DMS 273 (cell line): ENCODE measurements around the gene KRTAP1-1.
A peak's percentile ranks its signal among the peaks of the same experiment; 100 is the strongest.
"Not testable (repeated sequence)": the region's sequence is repeated elsewhere in the genome, so short reads cannot be mapped to it uniquely, and the experiment has no call there.

ENCODE experiments used
- DNase-seq: peaks from one replicate; lab custom pipeline; 2025; ENCODE audit not compliant: unreplicated experiment; lab: John Stamatoyannopoulos, UW

KRTAP1-1 gene, protein sequence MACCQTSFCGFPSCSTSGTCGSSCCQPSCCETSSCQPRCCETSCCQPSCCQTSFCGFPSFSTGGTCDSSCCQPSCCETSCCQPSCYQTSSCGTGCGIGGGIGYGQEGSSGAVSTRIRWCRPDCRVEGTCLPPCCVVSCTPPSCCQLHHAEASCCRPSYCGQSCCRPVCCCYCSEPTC

GRCh38 chr17:41040783-41041571 is at the start of gene KRTAP1-1:
TSS of gene KRTAP1-1 (minus strand) at chr17:41041450. CDS start at chr17:41041397, 53 bp downstream.
- peak; percentile 85 for DNase-seq

DNA sequence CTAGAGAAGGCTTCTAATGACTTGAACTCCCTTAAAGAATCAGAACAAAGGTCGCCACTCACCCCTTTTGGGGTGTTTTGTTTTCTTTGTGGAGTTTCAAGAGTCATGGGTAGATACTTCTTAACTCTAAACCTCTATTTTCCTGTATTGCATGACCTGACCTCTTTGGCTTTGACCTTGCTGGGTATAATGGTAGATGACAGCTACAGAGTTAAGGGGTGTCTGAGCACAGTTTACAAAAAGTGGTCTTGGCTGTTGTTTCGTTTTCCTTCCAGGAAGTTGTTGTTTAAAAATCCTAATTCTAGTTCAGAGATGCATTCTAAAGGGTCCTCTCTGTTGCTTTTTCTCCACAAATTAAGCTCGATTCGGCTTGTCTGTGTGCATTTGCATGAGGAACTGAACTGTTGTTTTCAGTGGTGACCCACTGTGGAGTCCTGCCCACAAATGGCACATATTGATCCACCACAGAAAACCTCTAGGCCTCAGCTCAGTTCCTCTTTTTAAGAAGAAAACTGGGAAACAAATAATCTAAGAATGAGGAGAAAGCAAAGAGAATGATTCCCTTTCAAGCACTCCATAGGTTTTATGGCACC is 47.6 kb upstream of the KRTAP1-1 start:
- not testable (repeated sequence) for DNase-seq

- not testable (repeated sequence) for DNase-seq
Observed at GRCh38 chr17:41084100-41084856, 43.0 kb upstream of the KRTAP1-1 start, which contains the start of gene KRTAP4-7. TSS of gene KRTAP4-7 (plus strand) at chr17:41084150. CDS start at chr17:41084207, 57 bp downstream.

DNA sequence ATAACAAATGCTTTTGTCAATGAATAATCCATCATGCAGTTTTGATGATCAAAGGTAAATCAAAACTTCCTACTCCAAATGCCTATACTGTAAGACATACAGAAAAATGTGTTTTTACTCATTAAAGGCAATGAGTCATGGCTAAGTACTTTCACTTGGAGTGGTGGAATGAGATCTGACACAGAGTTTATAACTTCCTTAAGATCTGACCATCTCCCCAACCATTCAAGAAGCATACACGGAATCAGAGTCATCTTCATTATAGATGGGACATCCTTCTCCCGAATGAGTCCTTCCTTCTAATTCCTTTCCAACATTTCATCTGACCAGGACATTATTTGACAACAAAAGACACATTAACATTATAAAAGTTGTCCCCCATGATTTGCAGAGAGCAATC is 42.2 kb upstream of the KRTAP1-1 start:
- not testable (repeated sequence) for DNase-seq

- DNase-seq, result no peak
Observed at GRCh38 chr17:41082626-41083025, 41.4 kb upstream of the KRTAP1-1 start.

DNA sequence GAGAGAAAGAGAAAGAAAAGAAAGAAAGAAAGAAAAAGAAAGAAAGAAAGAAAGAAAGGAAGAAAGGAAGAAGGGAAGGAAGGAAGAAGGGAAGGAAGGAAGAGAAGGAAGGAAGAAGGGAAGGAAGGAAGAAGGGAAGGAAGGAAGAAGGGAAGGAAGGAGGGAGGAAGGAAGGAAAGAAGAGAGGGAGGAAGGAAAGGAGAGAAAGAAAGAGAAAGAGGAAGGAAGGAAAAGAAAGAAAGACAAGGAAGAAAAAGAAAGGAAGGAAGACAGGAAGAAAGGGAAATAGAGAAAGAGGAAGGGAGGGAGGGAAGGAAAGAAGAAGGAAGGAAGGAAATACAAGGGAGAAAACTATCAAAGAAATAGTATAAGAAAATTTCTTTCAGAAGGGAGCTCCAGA is 35.5 kb upstream of the KRTAP1-1 start:
- DNase-seq, result no peak

- no peak for DNase-seq
Observed at GRCh38 chr17:41073676-41074075, 32.4 kb upstream of the KRTAP1-1 start.

GRCh38 chr17:41071606-41072360 is 30.5 kb upstream of the KRTAP1-1 start:
- peak; percentile 70 for DNase-seq

DNA sequence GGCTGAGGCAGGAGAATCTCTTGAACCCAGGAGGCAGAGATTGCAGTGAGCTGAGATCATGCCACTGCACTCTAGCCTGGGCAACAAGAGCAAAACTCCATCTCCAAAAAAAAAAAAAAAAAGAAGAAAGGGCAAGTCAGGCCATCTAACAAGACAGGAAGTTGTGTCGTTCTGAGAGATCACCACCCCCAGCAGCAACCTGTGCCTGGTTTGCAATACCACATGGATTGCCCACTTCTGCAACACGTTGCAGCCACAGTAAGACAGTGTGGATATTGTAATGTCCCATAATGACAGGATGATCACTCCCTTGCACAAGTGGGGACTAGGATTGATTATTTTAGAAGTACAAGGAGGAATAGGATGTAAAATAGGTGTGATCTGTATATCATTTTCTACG is 27.8 kb upstream of the KRTAP1-1 start:
- DNase-seq, result no peak

- DNase-seq, result no peak
Observed at GRCh38 chr17:41067281-41067680, 26.0 kb upstream of the KRTAP1-1 start.

GRCh38 chr17:41065829-41066624 is 24.8 kb upstream of the KRTAP1-1 start, which contains the start of gene KRTAP2-4:
TSS of gene KRTAP2-4 (minus strand) at chr17:41065879. CDS start at chr17:41065845, 34 bp downstream.
- no peak for DNase-seq

GRCh38 chr17:41065016-41065689 is 23.9 kb upstream of the KRTAP1-1 start:
- DNase-seq, result not testable (repeated sequence)

DNA sequence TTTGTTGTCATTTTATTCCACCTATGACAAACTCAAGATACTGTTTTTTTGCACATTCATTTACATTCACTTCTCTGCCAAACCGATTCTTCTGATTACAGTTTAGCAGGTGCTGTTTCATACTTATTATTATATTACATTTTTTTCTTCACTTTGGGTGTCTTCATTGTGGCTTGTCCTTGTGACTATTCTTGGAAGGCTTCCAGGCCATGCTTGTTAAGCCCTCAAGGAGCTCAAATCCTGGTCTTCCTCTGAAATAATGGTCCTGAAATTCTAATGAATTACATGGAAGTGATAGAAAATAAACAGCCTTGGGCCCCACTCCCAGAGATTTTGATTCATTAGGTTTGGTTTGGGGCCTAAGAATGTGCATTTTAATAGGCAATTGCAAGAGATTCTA is 23.1 kb upstream of the KRTAP1-1 start:
- no peak for DNase-seq

DNA sequence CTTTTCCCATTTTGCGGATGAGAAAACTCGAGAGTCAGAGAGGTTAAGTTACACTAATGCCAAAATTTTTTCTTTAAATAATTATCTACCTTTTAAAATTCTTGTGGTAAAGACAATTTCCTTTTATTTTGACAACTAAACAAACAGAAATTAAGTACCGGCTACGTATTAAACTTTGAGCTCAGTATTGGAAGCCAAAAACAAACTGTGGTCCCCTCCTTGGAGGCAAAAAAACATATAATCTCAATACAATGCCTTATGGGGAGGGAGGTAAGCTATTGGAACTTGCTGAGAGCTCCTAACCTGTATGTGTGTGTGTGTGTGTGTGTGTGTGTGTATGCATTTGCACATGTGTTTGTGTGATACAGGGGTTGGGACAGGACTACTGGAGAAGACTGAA is 22.2 kb upstream of the KRTAP1-1 start:
- no peak for DNase-seq

- no peak for DNase-seq
Observed at GRCh38 chr17:41061964-41062363, 20.7 kb upstream of the KRTAP1-1 start.

DNA sequence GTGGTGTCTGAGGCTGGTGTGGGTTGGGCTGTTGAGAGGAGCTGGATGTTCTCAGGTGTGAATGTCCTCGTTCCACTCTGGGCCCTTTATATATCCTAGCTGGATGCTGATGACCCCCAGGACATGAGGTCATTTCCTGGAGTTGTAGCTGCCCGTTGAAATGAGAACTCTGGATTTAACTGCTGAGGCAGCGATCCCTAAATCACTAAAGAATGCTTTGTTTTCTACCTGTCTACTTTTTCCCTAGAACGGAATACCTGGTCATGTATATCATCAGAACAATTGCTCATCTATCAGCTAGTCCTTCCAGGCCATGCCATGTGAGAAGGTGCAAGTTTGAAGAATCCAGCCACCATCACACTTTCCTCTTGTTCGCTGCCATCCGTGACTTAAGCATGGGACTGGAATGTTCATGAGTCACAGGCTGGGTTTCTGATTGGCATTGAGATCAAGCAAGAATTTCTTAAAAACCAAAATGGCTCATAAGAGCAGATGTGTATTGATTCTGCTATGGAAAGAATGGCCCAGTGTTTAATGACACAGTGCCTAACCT is 18.9 kb upstream of the KRTAP1-1 start, which contains the start of gene KRTAP2-3:
TSS of gene KRTAP2-3 (minus strand) at position 63 of the 553 bp plus-strand sequence. CDS start 64 bp downstream, outside the sequence.
- no peak for DNase-seq

DNA sequence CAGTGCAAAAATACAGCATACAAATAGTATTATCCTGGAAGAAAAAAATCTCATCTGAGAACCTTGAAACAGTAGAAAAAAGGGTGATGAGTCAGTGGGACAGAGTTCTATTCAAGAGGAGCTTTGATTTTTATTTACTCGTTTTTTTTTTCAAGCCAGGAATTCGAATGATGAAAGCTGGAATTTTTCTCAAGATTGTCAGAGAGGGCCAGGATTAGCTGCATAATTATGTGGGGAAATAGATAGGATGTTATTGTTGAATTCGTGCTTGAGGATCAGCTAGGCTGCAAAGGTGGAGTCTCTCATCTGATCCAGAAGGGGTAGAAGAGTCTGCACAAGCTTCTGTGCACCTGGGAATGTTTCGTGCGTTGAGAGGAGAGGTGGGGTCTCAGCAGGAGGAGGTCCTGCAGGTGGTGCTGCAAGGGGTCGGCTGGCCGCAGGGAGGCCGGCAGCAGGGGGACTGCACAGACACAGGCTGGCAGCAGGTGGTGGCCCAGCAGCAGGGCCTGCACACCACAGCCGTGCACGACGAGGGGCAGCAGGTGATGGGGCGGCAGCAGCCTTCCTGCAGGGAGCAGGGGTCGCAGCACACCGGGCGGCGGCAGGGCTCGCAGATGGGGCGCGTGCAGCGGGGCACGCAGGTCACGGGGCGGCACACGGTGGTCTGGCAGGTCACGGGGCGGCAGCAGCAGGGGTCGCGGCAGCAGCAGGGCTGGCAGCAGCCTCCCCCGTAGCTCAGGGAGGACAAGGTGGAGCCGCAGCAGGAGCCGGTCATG is 18.2 kb upstream of the KRTAP1-1 start:
- not testable (repeated sequence) for DNase-seq

GRCh38 chr17:41058741-41059140 is 17.5 kb upstream of the KRTAP1-1 start:
- DNase-seq, result no peak
